ENCODE results near the gene MTARC2.
A peak's percentile ranks its signal among the peaks of the same experiment; 100 is the strongest.
"Not testable (repeated sequence)": the region's sequence is repeated elsewhere in the genome, so short reads cannot be mapped to it uniquely, and the experiment has no call there.

MTARC2 gene

GRCh38 chr1:220748089-220748934, at the start of gene MTARC2:
Gene MTARC2, plus strand, starts transcription at chr1:220748322. Its CDS starts 210 bp downstream, at chr1:220748532.
- DNase-seq (ENCODE audit: low read depth) = peak; percentile 2

GRCh38 chr1:220698607-220699016, 49.5 kb upstream of the MTARC2 start:
- no peak for DNase-seq (ENCODE audit: low read depth)

DNA sequence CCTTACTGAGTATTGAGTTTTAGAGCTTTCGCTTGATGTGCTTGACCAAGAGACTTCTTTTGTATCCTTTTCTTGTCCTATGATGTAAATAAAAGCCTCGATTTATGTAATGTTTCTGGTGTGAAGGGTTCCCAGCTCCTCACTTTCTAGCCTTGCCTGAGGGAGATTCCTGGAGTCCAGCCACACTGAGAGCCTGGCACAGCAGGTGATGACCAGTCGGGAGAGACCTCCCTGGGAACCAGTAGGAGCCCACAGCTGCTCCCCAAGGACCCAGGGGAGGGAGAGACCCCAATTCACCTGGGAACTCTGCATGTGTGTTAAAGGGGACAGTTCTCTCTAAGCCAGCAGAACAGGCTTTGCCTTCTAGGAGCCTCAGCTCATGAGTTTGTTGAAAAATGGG, 49.1 kb upstream of the MTARC2 start:
- no peak for DNase-seq (ENCODE audit: low read depth)

GRCh38 chr1:220700556-220701179, 47.5 kb upstream of the MTARC2 start:
- DNase-seq (ENCODE audit: low read depth) = no peak

- no peak for DNase-seq (ENCODE audit: low read depth)
These were observed 46.1 kb upstream of the MTARC2 start for GRCh38 chr1:220701974-220702373.

DNA sequence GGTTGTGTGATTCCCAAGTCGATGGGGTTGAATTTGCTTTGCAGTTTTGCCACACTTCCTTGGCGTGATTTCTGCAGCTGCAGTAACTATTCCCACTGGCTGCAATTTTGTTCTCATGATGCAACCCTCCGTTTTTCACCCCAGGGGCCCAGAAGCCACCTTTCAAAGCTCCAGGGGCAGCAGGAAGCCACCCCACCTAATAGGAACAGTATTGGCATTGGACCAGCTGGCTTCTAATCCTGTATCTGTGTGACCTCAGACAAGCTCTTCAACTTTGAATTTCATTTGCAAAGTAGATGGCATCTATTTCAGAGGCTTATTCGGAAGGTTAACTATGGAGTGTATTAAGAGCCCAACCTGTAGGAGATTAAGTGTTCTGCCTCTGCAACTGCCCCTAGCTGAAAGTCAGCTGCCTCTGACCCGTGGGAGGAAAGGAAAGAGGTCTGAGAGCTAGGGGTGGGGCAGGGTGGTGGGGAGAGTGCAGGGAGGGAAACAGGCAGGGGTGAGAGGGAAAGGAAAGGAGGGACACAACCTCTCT, 45.3 kb upstream of the MTARC2 start:
- DNase-seq (ENCODE audit: low read depth) = no peak

DNA sequence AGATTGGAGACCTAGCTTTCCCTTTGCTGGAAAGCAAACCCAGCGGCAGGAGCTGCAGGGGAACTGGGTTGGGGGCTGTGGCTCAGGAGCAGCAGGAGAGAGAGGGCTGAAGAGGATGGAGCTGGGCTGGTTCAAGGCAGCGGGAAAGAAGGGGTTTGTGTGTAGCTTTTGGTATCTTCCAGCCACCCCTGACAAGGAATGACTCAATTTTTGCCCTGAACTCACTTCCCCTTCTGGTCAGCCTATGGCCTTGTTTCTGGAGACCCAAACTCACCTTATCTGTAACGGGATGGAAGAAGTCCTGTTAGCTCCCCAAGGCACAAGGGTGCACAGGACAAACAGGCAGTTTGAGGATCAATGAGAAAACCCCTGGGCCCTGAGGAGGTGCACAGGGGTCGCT, 44.8 kb upstream of the MTARC2 start:
- DNase-seq (ENCODE audit: low read depth) = no peak

DNA sequence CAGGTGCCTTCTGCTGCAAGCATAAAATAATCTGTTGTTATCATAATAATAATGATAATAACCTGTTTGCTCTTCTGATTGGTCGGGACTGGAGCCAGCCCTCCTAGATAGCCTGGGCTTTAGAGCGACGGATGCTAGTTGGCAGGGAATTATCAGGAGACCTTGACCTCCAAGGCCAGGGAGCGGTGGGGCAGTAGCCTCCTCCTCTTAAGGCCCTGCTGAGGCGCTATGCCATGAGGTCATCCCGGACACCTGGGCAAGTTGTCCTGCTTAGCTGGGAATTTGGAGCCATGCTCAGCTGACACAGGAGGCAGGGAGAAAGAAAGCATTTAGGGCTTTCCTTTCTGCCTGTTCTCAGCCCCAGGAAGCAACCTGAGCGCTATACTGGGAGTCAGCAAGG, 42.3 kb upstream of the MTARC2 start:
- no peak for DNase-seq (ENCODE audit: low read depth)

DNA sequence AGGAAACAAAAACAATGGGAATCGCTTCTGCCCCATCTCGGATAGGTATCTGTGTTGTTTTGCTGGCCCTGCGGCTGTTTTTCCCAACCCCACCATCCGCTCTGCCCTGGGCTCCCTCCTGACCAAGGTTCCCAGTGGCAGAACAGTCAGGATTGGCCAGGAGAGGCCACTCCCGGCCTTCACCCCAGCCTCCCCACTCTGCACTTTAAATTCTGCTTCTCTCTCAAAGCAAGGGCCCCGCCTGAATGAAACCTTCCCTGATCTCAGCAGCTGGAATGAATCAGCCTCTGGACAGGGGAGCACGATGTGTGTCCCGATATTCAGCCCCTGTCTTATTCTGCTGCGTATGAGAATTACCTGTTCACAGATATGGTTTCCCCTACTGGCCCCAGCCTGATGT, 41.6 kb upstream of the MTARC2 start:
- no peak for DNase-seq (ENCODE audit: low read depth)

- DNase-seq (ENCODE audit: low read depth) = no peak
These were observed 41.0 kb upstream of the MTARC2 start for GRCh38 chr1:220707160-220707559.

DNA sequence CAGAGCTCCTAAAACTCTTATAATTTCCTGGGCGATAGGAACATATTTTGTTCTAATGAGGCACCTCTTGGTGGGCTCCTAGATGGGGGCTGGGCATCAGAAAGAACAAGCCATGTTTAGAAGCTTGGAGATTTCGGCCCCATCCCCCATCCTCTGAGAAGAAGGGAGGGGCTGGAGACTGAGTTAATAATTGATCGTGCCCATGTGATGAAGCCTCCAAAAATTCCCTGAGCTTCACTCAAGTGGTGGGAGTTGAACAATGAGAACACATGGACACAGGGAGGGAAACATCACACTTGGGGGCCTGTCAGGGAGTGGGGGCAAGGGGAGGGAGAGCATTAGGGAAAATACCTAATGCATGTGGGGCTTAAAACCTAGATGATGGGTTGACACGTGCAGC, 39.9 kb upstream of the MTARC2 start:
- DNase-seq (ENCODE audit: low read depth) = no peak

- DNase-seq (ENCODE audit: low read depth) = no peak
These were observed 39.0 kb upstream of the MTARC2 start for GRCh38 chr1:220708936-220709801.

DNA sequence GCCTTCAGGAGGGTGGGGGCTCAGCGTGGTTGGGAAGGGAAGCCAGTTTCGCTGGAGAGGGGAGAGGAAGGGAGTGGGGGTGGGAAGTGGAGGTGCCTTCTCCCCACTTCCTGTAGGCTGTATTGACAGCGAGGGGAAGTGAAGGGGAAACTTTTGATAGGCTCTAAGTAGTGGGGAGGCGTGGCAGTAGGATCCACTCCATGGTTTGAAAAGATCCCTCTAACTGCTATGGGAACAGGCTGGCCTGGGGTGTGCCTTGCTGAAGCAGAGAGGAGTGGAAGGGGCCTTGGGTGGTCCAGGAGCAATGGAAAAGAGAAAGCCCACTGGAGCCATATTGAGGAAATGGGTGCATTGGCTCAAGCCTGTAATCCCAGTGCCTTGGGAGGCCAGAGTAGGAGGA, 37.8 kb upstream of the MTARC2 start:
- no peak for DNase-seq (ENCODE audit: low read depth)

DNA sequence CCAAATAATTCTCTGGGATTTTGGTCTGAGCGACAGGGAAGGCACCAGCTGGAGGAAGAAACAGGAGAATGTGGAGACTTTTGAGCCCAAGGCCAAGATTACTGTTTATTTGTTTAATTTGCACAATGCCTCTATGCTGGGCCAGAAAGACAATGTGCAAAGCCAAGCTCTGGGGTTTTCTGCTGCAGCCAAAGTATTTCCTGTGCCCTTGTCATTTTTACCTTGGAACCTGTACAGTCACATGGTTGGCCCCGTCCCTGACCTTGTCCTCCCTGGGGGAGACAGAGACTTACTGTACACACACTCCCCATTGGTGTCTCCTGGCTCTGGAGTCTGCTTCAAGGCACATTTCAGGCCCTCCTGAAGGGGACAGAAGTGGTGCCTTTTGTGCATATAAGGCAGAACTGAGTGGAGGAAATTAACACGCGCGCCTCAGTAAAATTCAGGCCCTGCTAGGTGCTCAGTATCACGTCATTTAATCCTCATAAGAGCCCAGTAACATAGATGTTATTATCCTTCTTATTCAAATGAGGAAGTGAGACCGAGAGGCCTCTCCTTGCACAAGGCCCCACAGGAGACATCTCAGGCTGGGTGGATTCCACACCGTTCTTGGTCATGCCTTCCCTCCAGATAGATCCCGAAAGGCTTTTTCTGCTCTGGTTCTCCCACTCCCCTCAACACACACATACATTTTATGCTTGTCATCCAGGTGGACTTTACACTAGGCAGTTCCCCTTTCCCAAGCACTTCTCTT, 36.9 kb upstream of the MTARC2 start:
- DNase-seq (ENCODE audit: low read depth) = no peak

DNA sequence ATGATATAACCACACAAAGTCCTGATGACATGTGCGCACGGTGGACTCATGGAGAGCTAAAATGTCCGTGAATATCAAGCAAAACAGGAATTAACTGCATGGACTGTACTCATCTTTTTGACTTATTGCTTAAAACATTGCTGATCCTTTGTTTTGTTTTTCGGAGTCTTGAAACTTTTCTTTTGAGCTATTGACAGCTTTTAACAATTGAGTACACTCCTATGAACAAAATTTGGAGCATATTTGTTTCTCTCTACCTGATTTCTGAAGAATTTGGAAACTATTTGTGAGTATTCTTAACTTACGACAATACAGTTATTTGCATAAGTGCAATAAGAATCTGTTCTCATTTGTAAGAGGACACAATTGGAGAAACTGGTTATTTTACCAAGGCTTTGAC, 32.1 kb upstream of the MTARC2 start:
- not testable (repeated sequence) for DNase-seq (ENCODE audit: low read depth)

DNA sequence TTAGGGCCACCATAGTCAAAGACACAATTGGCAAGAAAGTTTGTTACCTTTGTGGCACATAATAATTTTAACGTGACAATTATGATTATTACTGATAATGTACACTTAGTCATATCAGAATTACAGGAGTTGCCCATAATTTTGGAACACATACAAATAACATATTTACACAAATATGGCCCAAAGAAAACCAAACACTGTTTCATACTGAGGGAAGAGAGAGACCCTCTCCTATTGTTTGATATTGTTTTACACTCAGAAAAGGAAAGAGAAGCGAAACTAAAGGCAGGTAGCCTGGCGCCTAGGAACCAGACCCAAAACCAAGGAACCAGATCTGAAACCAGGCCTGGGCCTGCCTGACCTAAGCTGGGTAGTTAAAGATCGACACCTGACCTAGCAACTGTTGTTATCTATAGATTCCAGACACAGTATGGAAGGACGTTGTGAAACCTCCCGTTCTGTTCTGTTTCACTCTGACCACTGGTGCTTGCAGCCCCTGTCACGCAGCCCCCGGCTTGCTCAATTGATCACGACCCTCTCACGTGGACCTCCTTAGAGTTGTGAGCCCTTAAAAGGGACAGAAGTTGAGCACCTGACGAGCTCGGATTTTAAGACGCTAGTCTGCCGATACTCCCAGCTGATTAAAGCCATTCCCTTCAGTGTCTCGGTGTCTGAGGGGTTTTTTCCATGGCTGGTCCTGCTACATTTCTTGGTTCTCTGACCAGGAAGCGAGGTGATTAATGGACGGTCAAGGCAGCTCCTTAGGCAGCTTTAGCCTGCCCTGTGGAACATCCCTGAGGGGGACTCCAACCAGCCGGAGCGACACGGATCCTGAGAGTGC, 30.1 kb upstream of the MTARC2 start:
- no peak for DNase-seq (ENCODE audit: low read depth)

- not testable (repeated sequence) for DNase-seq (ENCODE audit: low read depth)
These were observed 26.9 kb upstream of the MTARC2 start for GRCh38 chr1:220721266-220721665.

DNA sequence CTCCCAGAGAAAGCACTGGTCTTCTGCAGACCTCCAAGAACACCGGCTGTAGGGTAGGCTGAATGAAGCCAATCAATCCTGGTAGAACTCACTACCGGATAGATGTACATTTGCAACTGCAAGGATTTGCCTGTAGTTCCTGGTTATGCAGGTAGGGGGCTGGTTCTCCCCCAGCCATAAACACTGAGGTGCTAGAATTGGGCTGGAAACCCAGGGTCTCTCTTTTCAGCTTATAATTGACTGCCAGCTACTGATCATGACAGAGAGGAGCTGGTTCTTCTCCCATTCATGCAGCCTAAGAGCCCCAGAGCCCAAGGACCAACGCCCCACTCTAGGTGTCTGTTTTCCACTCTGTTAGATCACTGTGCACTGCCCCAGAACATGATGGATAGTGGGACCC, 21.5 kb upstream of the MTARC2 start:
- no peak for DNase-seq (ENCODE audit: low read depth)

- no peak for DNase-seq (ENCODE audit: low read depth)
These were observed 20.6 kb upstream of the MTARC2 start for GRCh38 chr1:220727519-220727918.

- DNase-seq (ENCODE audit: low read depth) = no peak
These were observed 17.6 kb upstream of the MTARC2 start for GRCh38 chr1:220730486-220730885.

DNA sequence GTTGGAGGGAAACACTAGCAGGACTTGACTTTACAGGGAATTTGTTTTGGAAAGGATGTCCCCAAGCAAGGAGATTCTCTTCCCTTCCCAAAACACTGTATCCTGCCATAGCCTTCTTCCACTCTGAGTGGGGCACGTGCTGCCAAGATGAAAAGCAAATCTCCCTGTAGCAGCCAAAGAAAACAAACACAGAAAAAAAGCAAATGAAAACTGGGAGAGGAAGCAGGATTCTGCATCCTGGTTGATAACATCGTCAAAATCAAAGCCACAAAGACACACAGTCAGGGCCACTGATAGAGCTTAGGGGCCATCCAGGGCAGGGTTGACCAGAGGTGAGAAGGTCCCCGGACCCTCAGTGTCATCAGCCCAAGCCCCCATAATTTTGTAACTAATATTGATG, 16.0 kb upstream of the MTARC2 start:
- no peak for DNase-seq (ENCODE audit: low read depth)

Measured in activated T-cell treated with anti-CD3 and anti-CD28 coated beads for 24 hours (primary cell).